Measurements from ENCODE around the gene E2F7. TPM values are rescaled to one million over a fixed set of nuclear protein-coding genes. Genes with fewer than 3 reads are reported as not detected.

E2F7 gene
- total and polyA plus RNA-seq, 2 of the 4 experiments (the other 2 are of a cell fraction), result 6.0 to 8.1 TPM

- BruUV-seq (replicated peaks), result no TSS peak
- Histone ChIP-seq H3K4ac (ENCODE audit: low read depth, low read length) (no peak overlapping the region), H3K79me1 (ENCODE audit: low read depth in 1 of 2, low read length in 2 of 2) (no peaks in the 10 kb centered on the region), H2AK5ac (ENCODE audit: low read depth, low read length) (no peak overlapping the region), H4K20me1 (ENCODE audit: insufficient read depth, low read length) (no peaks in the 10 kb centered on the region), H2BK15ac (ENCODE audit: low read depth, low read length) (no peak overlapping the region), H3K27me3 (ENCODE audit: control insufficient read depth, insufficient read depth, low read length) (no peaks in the 10 kb centered on the region), H3K4me2 (ENCODE audit: low read depth, low read length) (no peak overlapping the region), H4K91ac (ENCODE audit: insufficient read depth, low read depth, low read length) (no peak overlapping the region), H3K27ac (ENCODE audit: insufficient read depth, low read length) (no peak overlapping the region), H2BK120ac (ENCODE audit: low read depth, low read length) (no peak overlapping the region), H2BK20ac (ENCODE audit: low read depth, low read length) (no peak overlapping the region), H3K56ac (ENCODE audit: extremely low read depth, insufficient read depth, low read length) (no peak overlapping the region), H2BK5ac (ENCODE audit: low read depth, low read length, poor library complexity, severe bottlenecking) (no peak overlapping the region), H4K8ac (ENCODE audit: low read depth in 2 of 2, low read length in 2 of 2) (no peak overlapping the region), H3K14ac (replicated peaks; ENCODE audit: low read depth, low read length) (no peak overlapping the region; the same call in 1 of the 2 replicates), H3K4me1 (ENCODE audit: control insufficient read depth, insufficient read depth, low read length) (no peaks in the 10 kb centered on the region), H4K5ac (ENCODE audit: low read depth, low read length) (no peak overlapping the region), H3K18ac (ENCODE audit: low read depth, low read length) (no peak overlapping the region), H3K23ac (ENCODE audit: low read depth, low read length) (no peak overlapping the region), H2AK9ac (replicated peaks; ENCODE audit: low read depth, low read length, poor library complexity) (no peak overlapping the region), H3K36me3 (ENCODE audit: control insufficient read depth, insufficient read depth, low read length) (no peaks in the 10 kb centered on the region), H3K9me3 (ENCODE audit: control insufficient read depth, insufficient read depth, low read length) (no peaks in the 10 kb centered on the region), H3K9ac (ENCODE audit: low read depth, low read length) (no peak overlapping the region), H3K9me1 (ENCODE audit: insufficient read depth, low read length) (no peaks in the 10 kb centered on the region), H3K4me3 (ENCODE audit: insufficient read depth, low read depth, low read length) (no peak overlapping the region), H2AFZ (replicated peaks; ENCODE audit: low read length, poor library complexity) (no peak overlapping the region)
- WGBS, 2 experiments (ENCODE audit: extremely low coverage in 2 of 2, insufficient read length in 1 of 2), result no CpG with 5 or more reads among the region's 2 CpGs
- DNase-seq, result no peak
- TF ChIP-seq RCOR1 (IDR thresholded peaks at IDR 0.05; ENCODE audit: insufficient replicate concordance, low read length) (no peak), MAFK (IDR thresholded peaks at IDR 0.05; ENCODE audit: low read depth, low read length) (peak; percentile 89)
- ChIA-PET CTCF (no interaction called here), POLR2A (ENCODE audit: unreplicated experiment) (no interaction called here)
- intact Hi-C loops (cut with micrococcal nuclease), result no loop called here
- in situ Hi-C loops (cut with MboI; ENCODE audit: low sequenced_read_pairs), result no loop called here
- no peak for ATAC-seq (ENCODE audit: low read depth)
- dilution Hi-C loops (cut with HindIII; ENCODE audit: low sequenced_read_pairs, unreplicated experiment), result no loop called here
These were observed 66.3 kb downstream of the E2F7 start for GRCh38 chr12:76998908-76999556.

All from IMR-90 (cell line).